GM18951 (cell line): ENCODE measurements around the gene DSCAM.

Experiments
- POLR2A ChIP-seq: IDR thresholded peaks from 4 replicates; pipeline ENCODE4 v1.6.1; 2011; ENCODE audit warnings: mild to moderate bottlenecking; ENCODE audit not compliant: insufficient read length, insufficient read depth; ENCODE audit errors: extremely low read depth
- in situ Hi-C: fragments of 300-500 bp; cut with MboI; formaldehyde crosslinking; loops from one replicate; pipeline ENCODE4 v1.12.0; 2022; ENCODE audit warnings: low sequenced_read_pairs, mixed read lengths, inconsistent platforms; ENCODE audit not compliant: unreplicated experiment

The DSCAM gene

GRCh38 chr21:40847951-40848350 is 993 bp upstream of the DSCAM start:
- in situ Hi-C loops: no loop called here

GRCh38 chr21:40846103-40846502 is 855 bp downstream of the DSCAM start:
- in situ Hi-C loops: no loop called here
- no peak for TF ChIP-seq POLR2A

More at GRCh38 chr21:40847951-40848350, 993 bp upstream of the DSCAM start:
- no peak for TF ChIP-seq POLR2A

DNA sequence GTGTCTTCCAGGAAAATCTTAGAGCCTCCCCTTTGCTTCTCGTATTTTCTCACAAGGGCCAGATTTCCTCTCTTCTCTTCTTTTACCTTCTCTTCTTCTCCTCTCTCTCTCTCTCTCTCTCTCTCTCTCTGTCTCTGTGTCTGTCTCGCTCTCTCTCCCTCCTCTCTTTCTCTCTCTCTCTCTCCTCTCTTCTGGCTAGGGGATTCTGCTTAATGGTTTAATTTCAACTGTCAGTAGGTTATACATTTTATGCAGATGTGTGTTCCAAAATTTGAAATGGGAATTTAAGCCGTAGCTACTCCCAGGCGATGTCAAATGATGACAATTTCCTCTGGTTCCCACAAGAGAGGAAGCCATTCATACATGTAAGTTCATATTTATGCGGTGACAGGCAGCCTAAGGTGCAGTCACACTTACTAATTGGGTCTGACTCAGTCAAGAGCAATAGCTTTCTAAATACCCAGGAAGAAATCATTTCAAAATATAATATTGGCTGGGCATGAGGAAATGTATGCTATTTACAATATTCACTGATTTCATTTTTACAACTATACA is 1.4 kb downstream of the DSCAM start:
- in situ Hi-C loops: no loop called here
- no peak for TF ChIP-seq POLR2A

- TF ChIP-seq POLR2A: no peak
- in situ Hi-C loops: no loop called here
Observed at GRCh38 chr21:40844935-40845334, 2.0 kb downstream of the DSCAM start.

DNA sequence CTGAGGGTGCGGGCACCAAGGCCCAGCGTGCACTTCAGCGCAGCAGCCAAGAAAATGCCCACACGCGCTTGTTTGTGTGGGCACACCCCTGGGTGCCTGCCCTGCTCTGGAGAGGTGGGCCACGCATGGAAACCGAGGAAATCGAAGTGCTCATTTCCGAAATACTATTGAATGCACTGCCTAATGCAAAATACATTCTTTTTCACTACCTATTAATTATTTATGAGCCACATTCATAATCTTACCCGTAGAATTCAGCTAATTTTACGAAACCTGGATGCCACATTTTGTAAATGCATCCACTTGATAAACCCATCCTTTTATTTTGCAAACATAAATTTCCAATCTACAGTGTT is 4.8 kb downstream of the DSCAM start:
- no peak for TF ChIP-seq POLR2A
- in situ Hi-C loops: no loop called here

GRCh38 chr21:40841524-40842196 is 5.3 kb downstream of the DSCAM start:
- in situ Hi-C loops: no loop called here
- no peak for TF ChIP-seq POLR2A

DNA sequence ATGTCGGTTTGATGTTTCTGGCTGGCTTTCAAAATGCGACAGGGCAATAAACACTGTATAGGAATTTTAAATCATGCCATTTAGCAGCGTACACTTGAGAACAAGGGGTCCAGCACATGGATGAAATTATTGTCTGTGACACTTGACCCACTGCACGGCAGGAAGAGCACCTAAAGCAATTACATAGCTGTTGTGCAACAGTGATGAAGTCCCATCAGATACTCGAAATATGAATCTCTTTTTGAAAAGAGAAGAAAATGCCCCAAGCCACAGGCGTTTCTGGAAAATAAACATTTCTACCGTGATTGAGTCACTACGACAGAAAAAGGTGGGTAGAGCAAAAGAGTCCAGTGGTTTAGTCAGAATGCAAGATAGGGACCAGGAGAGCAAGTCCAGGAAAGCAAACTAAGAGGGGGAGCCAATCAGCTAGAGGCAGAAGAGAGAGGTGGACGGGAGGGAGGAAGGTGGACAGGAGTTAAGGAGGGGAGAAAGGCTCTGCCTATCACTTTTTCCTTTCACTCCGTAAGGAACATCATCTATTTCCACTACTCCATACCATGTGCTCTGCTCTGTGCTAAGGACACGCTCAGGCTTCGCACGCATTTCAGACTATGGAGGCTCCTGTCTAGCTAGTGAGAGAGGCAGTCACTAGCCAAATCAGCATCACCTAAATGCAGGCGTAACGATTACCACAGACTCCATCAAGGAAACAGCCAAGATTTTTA is 6.4 kb downstream of the DSCAM start:
- no peak for TF ChIP-seq POLR2A
- in situ Hi-C loops: no loop called here

GRCh38 chr21:40839521-40839920 is 7.4 kb downstream of the DSCAM start:
- no peak for TF ChIP-seq POLR2A
- in situ Hi-C loops: no loop called here

- no peak for TF ChIP-seq POLR2A
- in situ Hi-C loops: no loop called here
Observed at GRCh38 chr21:40837456-40837855, 9.5 kb downstream of the DSCAM start.

GRCh38 chr21:40835184-40835694 is 11.7 kb downstream of the DSCAM start:
- in situ Hi-C loops: no loop called here
- TF ChIP-seq POLR2A: no peak

DNA sequence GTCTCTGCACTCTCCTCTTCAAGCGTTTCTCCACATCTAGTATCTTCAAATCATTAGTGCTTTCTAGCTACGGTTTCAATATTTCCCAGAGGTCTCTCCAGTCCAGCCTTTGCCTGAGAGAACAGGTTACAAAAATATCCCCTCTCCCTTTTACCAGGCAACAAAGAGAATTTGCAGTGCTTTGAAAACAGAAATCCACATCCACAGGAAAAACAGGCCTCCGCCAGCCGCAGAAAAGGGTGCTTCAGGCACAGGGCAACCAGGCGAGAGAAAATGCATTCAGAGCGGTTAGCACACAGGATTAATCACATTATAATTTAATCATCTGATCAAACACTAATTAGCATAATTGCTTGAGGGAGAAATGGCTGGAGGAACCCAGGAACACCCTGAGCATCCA is 13.8 kb downstream of the DSCAM start:
- in situ Hi-C loops: no loop called here
- no peak for TF ChIP-seq POLR2A

GRCh38 chr21:40832316-40832715 is 14.6 kb downstream of the DSCAM start:
- in situ Hi-C loops: no loop called here
- TF ChIP-seq POLR2A: no peak

DNA sequence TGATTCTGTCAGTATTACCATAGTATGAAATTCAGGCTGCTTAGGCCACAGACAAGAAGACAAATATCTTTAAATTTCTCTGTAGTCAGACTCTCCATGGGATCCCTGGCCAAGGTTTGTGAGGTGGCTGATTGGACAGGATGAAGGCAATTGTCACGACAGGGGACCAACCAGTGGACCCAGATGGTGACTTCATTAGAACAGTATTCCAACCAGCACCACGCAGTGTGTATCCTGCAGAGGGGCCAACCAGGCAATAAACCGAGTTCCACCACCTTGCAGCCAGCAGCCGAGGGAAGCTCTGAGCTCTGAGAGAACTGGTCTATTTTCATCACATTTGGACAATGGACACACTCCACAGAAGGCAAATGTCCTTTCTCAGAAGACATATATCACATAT is 16.1 kb downstream of the DSCAM start:
- in situ Hi-C loops: no loop called here
- TF ChIP-seq POLR2A: no peak

GRCh38 chr21:40829791-40830190 is 17.2 kb downstream of the DSCAM start:
- no peak for TF ChIP-seq POLR2A

More at GRCh38 chr21:40829791-40830190, 17.2 kb downstream of the DSCAM start:
- in situ Hi-C loops: no loop called here
